GM12875 (cell line): ENCODE measurements around the gene FUT2.
"Not testable (repeated sequence)": the region's sequence is repeated elsewhere in the genome, so short reads cannot be mapped to it uniquely, and the experiment has no call there.

Experiments used
- H3K4me3 ChIP-seq: one replicate; pipeline ENCODE4 v1.5.1; 2011; ENCODE audit warnings: low read depth, low read length, control low read depth
- TF ChIP-seq, protein P1 (sequence below): IDR thresholded peaks from 2 replicates; pipeline ENCODE4 v1.5.1; 2011; ENCODE audit warnings: low read depth, mild to moderate bottlenecking, control low read depth, inconsistent platforms, low read length, moderate library complexity, borderline replicate concordance; ENCODE audit not compliant: insufficient read depth

The FUT2 gene

GRCh38 chr19:48654299-48655059 is 41.3 kb upstream of the FUT2 start:
- no peak overlapping the region for H3K4me3 ChIP-seq
- TF ChIP-seq, protein P1, sequence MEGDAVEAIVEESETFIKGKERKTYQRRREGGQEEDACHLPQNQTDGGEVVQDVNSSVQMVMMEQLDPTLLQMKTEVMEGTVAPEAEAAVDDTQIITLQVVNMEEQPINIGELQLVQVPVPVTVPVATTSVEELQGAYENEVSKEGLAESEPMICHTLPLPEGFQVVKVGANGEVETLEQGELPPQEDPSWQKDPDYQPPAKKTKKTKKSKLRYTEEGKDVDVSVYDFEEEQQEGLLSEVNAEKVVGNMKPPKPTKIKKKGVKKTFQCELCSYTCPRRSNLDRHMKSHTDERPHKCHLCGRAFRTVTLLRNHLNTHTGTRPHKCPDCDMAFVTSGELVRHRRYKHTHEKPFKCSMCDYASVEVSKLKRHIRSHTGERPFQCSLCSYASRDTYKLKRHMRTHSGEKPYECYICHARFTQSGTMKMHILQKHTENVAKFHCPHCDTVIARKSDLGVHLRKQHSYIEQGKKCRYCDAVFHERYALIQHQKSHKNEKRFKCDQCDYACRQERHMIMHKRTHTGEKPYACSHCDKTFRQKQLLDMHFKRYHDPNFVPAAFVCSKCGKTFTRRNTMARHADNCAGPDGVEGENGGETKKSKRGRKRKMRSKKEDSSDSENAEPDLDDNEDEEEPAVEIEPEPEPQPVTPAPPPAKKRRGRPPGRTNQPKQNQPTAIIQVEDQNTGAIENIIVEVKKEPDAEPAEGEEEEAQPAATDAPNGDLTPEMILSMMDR, result no peak

- TF ChIP-seq, protein P1, result no peak
- H3K4me3 ChIP-seq, result no peak overlapping the region
These were observed 38.8 kb upstream of the FUT2 start for GRCh38 chr19:48656840-48657474.

GRCh38 chr19:48657828-48658227 is 37.9 kb upstream of the FUT2 start:
- not testable (repeated sequence) for H3K4me3 ChIP-seq

DNA sequence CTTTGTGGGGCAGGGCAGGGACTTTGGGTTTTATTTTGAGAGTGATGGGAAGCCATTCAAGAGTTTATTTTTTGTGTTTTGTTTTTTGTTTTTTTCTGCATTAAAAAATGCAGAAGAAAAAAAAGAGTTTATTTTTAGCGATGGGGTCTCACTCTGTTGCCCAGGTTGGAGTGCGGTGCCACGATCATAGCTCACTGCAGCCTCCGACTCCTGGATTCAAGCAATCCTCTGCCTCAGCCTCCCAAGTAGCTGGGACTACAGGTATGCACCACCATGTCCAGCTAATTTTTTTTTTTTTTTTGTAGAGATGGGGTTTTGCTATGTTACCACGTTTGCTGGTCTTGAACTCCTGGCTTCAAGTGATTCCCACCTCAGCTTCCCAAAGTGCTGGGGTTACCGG is 37.3 kb upstream of the FUT2 start:
- no peak overlapping the region for H3K4me3 ChIP-seq
- TF ChIP-seq, protein P1, result no peak

- no peak overlapping the region for H3K4me3 ChIP-seq
- TF ChIP-seq, protein P1, result no peak
These were observed 36.0 kb upstream of the FUT2 start for GRCh38 chr19:48659768-48660167.

DNA sequence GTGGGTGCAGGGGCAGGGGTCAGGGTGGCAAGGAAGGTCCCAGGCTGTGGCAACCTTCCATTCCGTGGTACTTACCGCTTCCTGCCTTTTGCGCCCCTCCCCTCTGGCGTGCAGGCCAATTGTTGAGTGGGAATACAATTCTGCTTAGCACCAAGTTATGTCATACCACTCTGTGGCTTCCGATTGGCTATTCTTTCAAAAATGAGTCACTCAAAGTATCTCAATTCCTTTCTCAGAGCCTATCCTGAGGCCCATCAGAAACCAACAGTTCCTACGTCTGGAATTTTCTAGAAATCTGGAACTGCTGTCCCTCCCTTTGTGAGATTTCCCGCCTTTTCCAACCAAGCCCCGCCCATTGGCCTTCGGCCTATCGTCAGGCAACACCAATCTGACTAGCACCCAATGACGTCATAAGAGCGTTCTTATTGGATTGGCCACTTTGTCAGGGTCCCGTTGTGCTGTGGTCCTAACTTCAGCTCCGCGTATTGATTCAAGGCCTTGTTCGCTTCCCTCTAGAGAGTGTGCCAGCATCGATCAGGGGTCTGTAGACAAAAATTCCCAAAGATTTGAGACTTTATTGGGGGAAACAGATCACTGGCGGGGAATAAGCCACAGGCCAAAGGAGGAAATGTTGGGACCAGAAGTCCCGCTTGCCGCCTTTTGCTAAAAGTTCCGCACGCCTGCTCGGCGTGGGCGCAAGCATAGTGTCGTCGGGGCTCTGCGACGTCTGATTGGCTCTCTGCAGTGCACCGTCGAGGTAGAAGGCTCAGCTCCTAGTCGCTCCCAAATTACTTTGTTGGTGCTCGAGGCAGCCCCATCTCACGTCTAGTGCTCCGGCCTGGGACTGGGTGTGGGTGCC is 34.7 kb upstream of the FUT2 start:
- TF ChIP-seq, protein P1, result no peak
- no peak overlapping the region for H3K4me3 ChIP-seq

- no peak overlapping the region for H3K4me3 ChIP-seq
- TF ChIP-seq, protein P1, result no peak
These were observed 34.1 kb upstream of the FUT2 start for GRCh38 chr19:48661711-48662090.
